Kidney epithelial cell (primary cell): ENCODE measurements around the gene FAM43B. TPM values are rescaled to one million over a fixed set of nuclear protein-coding genes. Genes with fewer than 3 reads are reported as not detected.

Experiments
- DNase-seq: peaks from one replicate; pipeline ENCODE4 v3.0.0-alpha.2; 2010; ENCODE audit warnings: low read depth
- H3K27me3 ChIP-seq: 2 replicates; pipeline ENCODE4 v1.6.0; 2011; ENCODE audit warnings: low read length; ENCODE audit not compliant: control insufficient read depth, insufficient read depth
- H3K36me3 ChIP-seq: 2 replicates; pipeline ENCODE4 v1.5.1; 2011; ENCODE audit warnings: low read length; ENCODE audit not compliant: control insufficient read depth, insufficient read depth
- H3K4me3 ChIP-seq: 2 replicates; pipeline ENCODE4 v1.5.1; 2011; ENCODE audit warnings: low read depth, mild to moderate bottlenecking, control low read depth, low read length
- total RNA-seq: library from RNA; depleted of rRNA; stranded (reverse); fragments of >200 nt; gene quantifications from 2 replicates; pipeline ENCODE4 v1.2.3, GENCODE V29; 2015
- TF ChIP-seq, protein P1 (sequence below): IDR thresholded peaks from 2 replicates; pipeline ENCODE4 v1.5.1; 2011; ENCODE audit warnings: mild to moderate bottlenecking, moderate library complexity, low read length, control low read depth, inconsistent platforms; ENCODE audit not compliant: insufficient read depth, poor library complexity, severe bottlenecking

The FAM43B gene
- total RNA-seq, 1 donor from 2014 or later = 0.13 TPM

GRCh38 chr1:20593756-20594155, 41.4 kb downstream of the FAM43B start:
- TF ChIP-seq, protein P1, sequence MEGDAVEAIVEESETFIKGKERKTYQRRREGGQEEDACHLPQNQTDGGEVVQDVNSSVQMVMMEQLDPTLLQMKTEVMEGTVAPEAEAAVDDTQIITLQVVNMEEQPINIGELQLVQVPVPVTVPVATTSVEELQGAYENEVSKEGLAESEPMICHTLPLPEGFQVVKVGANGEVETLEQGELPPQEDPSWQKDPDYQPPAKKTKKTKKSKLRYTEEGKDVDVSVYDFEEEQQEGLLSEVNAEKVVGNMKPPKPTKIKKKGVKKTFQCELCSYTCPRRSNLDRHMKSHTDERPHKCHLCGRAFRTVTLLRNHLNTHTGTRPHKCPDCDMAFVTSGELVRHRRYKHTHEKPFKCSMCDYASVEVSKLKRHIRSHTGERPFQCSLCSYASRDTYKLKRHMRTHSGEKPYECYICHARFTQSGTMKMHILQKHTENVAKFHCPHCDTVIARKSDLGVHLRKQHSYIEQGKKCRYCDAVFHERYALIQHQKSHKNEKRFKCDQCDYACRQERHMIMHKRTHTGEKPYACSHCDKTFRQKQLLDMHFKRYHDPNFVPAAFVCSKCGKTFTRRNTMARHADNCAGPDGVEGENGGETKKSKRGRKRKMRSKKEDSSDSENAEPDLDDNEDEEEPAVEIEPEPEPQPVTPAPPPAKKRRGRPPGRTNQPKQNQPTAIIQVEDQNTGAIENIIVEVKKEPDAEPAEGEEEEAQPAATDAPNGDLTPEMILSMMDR = no peak
- Histone ChIP-seq H3K4me3 (no peak overlapping the region), H3K27me3 (no peaks in the 10 kb centered on the region), H3K36me3 (no peaks in the 10 kb centered on the region)
- DNase-seq = no peak

GRCh38 chr1:20594746-20595145, 42.4 kb downstream of the FAM43B start:
- TF ChIP-seq, protein P1 = no peak
- no peak for DNase-seq
- Histone ChIP-seq H3K27me3 (no peaks in the 10 kb centered on the region), H3K36me3 (no peaks in the 10 kb centered on the region), H3K4me3 (no peak overlapping the region)

GRCh38 chr1:20596106-20596505, 43.7 kb downstream of the FAM43B start:
- Histone ChIP-seq H3K36me3 (no peaks in the 10 kb centered on the region), H3K4me3 (no peak overlapping the region), H3K27me3 (no peaks in the 10 kb centered on the region)
- TF ChIP-seq, protein P1 = no peak
- no peak for DNase-seq

DNA sequence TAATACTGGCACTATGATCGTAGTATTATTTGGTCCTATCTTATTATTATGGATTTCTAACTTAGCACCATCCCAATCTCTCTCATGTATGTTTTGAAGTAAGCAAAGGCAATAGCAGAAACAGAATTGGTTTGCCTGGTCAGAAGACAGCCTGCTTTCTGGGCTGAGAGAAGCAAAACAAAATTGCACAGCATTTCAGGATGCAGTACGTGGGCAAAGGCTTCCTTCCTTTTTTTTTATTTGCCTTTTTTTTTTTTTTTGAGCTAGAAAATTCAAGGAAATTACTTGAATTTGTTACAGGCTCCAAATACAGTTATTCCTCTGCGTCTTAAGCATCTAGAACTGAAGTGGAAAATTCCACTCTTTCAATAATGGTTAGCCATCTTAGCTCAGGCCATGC, 45.3 kb downstream of the FAM43B start:
- Histone ChIP-seq H3K36me3 (no peaks in the 10 kb centered on the region), H3K27me3 (no peaks in the 10 kb centered on the region), H3K4me3 (no peak overlapping the region)
- TF ChIP-seq, protein P1 = no peak
- no peak for DNase-seq

DNA sequence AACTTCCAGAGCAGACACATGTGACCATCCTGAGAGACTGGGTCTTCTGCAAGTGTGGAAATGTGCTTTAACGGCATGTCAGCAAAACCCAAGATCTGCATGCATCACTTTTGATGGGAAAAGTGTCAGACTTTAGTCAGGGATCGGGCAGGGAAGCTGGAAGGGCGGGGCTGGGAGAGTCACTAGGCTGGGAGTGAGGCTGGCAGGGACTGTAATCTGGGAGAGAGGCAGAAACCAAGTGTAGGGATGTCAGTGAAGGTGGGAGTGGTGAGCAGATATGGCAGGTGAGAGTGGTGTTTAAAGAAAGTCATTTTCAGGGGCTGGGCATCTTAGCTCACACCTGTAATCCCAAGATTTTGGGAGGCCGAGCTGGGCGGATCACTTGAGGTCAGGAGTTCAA, 47.8 kb downstream of the FAM43B start:
- no peak for DNase-seq
- H3K27me3 ChIP-seq = no peaks in the 10 kb centered on the region
- TF ChIP-seq, protein P1 = no peak

DNA sequence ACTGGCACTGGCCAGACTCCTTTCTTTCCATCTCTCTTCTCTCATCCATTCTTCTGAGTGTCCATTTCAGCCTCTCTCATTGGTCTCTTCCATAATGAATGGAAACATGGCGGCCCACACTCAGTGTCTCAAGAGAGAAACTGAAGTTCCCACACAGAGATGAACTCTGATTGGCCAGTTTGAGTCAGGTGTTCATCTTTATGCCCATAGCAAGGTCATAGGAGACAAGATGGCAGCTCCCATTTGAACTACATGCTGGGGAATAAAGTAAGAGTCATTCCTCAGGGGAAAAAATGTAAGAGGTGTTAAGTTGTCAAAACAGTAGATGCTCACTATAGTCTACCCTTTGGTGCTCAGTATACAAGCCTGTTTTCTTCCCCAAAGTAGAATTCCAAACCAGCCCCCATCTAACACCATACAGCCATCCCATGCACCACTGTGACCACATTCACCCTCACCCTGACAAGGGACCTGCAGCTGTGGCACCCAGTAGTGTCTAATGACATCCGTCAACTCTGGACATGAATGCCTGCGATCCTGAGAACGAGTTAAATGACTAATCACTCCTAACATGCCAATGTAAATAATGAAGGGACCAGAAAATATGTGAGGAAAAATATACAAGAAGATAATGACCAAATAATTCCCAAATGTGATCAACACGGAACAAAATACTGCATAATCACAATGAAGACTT, 48.9 kb downstream of the FAM43B start:
- Histone ChIP-seq H3K27me3 (no peaks in the 10 kb centered on the region), H3K36me3 (no peaks in the 10 kb centered on the region), H3K4me3 (no peak overlapping the region)
- TF ChIP-seq, protein P1 = no peak
- no peak for DNase-seq

More for the DNA sequence above, 47.8 kb downstream of the FAM43B start:
- Histone ChIP-seq H3K36me3 (no peaks in the 10 kb centered on the region), H3K4me3 (no peak overlapping the region)
